H1 (cell line): ENCODE results near the gene ADCY5. TPM values are rescaled to one million over a fixed set of nuclear protein-coding genes. Genes with fewer than 3 reads are reported as not detected.

ENCODE experiments used
- CTCF ChIA-PET: fragments of 300-600 bp; sonication (Branson Sonifier 250); formaldehyde crosslinking; loops from one replicate; lab custom pipeline; 2021; ENCODE audit not compliant: partially characterized antibody; lab: Charles Lee
- POLR2A ChIA-PET: fragments of 300-600 bp; sonication (Branson Sonifier 250); formaldehyde crosslinking; loops from one replicate; lab custom pipeline; 2021; ENCODE audit warnings: inconsistent platforms; ENCODE audit not compliant: partially characterized antibody; lab: Charles Lee
- DNase-seq, 2 experiments: peaks; one replicate each; pipeline versions ENCODE4 v3.0.0 to v3.0.0-alpha.2; 2010 to 2022; ENCODE audit warnings: low spot score in 2 of 2, low read depth in 1 of 2, mixed read lengths in 1 of 2
- FAIRE-seq: peaks from 2 replicates; lab custom pipeline; 2011; peaks lifted over from hg19 to GRCh38; lab: Jason Lieb, UNC
- H2AFZ ChIP-seq: 2 replicates; pipeline ENCODE4 v1.8.1; 2012; ENCODE audit warnings: low read length, inconsistent platforms
- H2AK5ac ChIP-seq: 2 replicates; pipeline ENCODE4 v1.6.1; 2013; ENCODE audit warnings: low read depth, low read length
- H2BK120ac ChIP-seq: replicated peaks from 2 replicates; pipeline ENCODE3; 2013; ENCODE audit warnings: low read depth, low read length, inconsistent platforms
- H2BK12ac ChIP-seq: 2 replicates; pipeline ENCODE4 v1.6.1; 2013; ENCODE audit warnings: low read depth, low read length
- H2BK15ac ChIP-seq: 2 replicates; pipeline ENCODE4 v1.6.1; 2013; ENCODE audit warnings: low read length
- H2BK20ac ChIP-seq: 2 replicates; pipeline ENCODE4 v1.6.1; 2013; ENCODE audit warnings: low read length
- H2BK5ac ChIP-seq: 2 replicates; pipeline ENCODE4 v1.6.1; 2013; ENCODE audit warnings: low read depth, low read length
- H3K14ac ChIP-seq: 2 replicates; pipeline ENCODE4 v1.6.1; 2013; ENCODE audit warnings: inconsistent platforms; ENCODE audit not compliant: insufficient read length
- H3K18ac ChIP-seq: 2 replicates; pipeline ENCODE4 v1.6.1; 2013; ENCODE audit warnings: low read length; ENCODE audit errors: extremely low read depth
- H3K23ac ChIP-seq: 2 replicates; pipeline ENCODE4 v1.6.1; 2013; ENCODE audit warnings: inconsistent platforms; ENCODE audit not compliant: insufficient read length
- H3K23me2 ChIP-seq: 2 replicates; pipeline ENCODE4 v1.6.1; 2013; ENCODE audit warnings: low read depth, low read length
- H3K27ac ChIP-seq: 2 replicates; pipeline ENCODE4 v1.6.1; 2011; ENCODE audit warnings: low read depth, low read length, inconsistent platforms
- H3K27me3 ChIP-seq, 4 experiments: replicated peaks in 1 of 4; 1 replicate in 1 of 4; 2 replicates in 3 of 4; pipeline versions ENCODE4 v1.6.1 to v1.8.1; 2011 to 2013; ENCODE audit warnings: low read length in 3 of 4, mild to moderate bottlenecking in 3 of 4, inconsistent platforms in 2 of 4, mixed read lengths in 2 of 4, moderate library complexity in 1 of 4; ENCODE audit not compliant: control insufficient read depth in 3 of 4, insufficient read depth in 3 of 4; ENCODE audit errors: extremely low read depth in 1 of 4
- H3K36me3 ChIP-seq, 4 experiments: 2 replicates each; pipeline versions ENCODE4 v1.6.1 to v1.8.1; 2011 to 2013; ENCODE audit warnings: mild to moderate bottlenecking in 4 of 4, low read length in 3 of 4, moderate library complexity in 2 of 4, control low read depth in 1 of 4, inconsistent platforms in 1 of 4; ENCODE audit not compliant: insufficient read depth in 4 of 4, control insufficient read depth in 2 of 4
- H3K4ac ChIP-seq: replicated peaks from 2 replicates; pipeline ENCODE3; 2013; ENCODE audit warnings: low read length, low read depth, mixed read lengths, inconsistent platforms; ENCODE audit not compliant: insufficient read length
- H3K4me1 ChIP-seq, 4 experiments: replicated peaks in 1 of 4; 1 replicate in 1 of 4; 2 replicates in 3 of 4; pipeline versions ENCODE4 v1.6.1 to v1.8.1; 2011 to 2013; ENCODE audit warnings: low read length in 3 of 4, inconsistent platforms in 2 of 4, mixed read lengths in 1 of 4; ENCODE audit not compliant: insufficient read depth in 4 of 4, control insufficient read depth in 3 of 4
- H3K4me2 ChIP-seq, 2 experiments: 2 replicates each; pipeline versions ENCODE4 v1.6.1 to v1.8.1; 2011 to 2013; ENCODE audit warnings: low read depth in 2 of 2, low read length in 2 of 2, control low read depth in 1 of 2, inconsistent platforms in 1 of 2, mild to moderate bottlenecking in 1 of 2; ENCODE audit not compliant: insufficient read depth in 1 of 2
- H3K4me3 ChIP-seq, 4 experiments: fragments of 200-600, 300-600 bp in 1 of 4; sonication (generic), shearing (Covaris generic), sonication (Bioruptor Twin) in 1 of 4; 2 replicates each; pipeline versions ENCODE4 v1.5.1 to v1.8.1; 2011 to 2016; ENCODE audit warnings: low read length in 4 of 4, low read depth in 3 of 4, control low read depth in 2 of 4, inconsistent platforms in 2 of 4, mild to moderate bottlenecking in 2 of 4, mixed read lengths in 1 of 4, moderate library complexity in 1 of 4; ENCODE audit not compliant: insufficient read depth in 2 of 4; ENCODE audit errors: extremely low read depth in 1 of 4
- H3K56ac ChIP-seq: replicated peaks from 2 replicates; pipeline ENCODE3; 2013; ENCODE audit warnings: low read depth, mild to moderate bottlenecking, mixed read lengths, low read length, inconsistent platforms; ENCODE audit not compliant: insufficient read length
- H3K79me1 ChIP-seq: 2 replicates; pipeline ENCODE4 v1.6.1; 2013; ENCODE audit warnings: low read depth, low read length, control low read depth
- H3K79me2 ChIP-seq, 2 experiments: 2 replicates each; pipeline versions ENCODE4 v1.6.1 to v1.8.1; 2012 to 2013; ENCODE audit warnings: low read length in 2 of 2, mild to moderate bottlenecking in 2 of 2, inconsistent platforms in 1 of 2; ENCODE audit not compliant: insufficient read depth in 2 of 2, control insufficient read depth in 1 of 2
- H3K9ac ChIP-seq, 4 experiments: replicated peaks in 1 of 4; 1 replicate in 1 of 4; 2 replicates in 3 of 4; pipeline versions ENCODE4 v1.6.1 to v1.8.1; 2011 to 2013; ENCODE audit warnings: low read depth in 3 of 4, low read length in 3 of 4, control low read depth in 2 of 4, mild to moderate bottlenecking in 2 of 4, moderate library complexity in 2 of 4, inconsistent platforms in 1 of 4; ENCODE audit errors: extremely low read depth in 1 of 4
- H3K9me3 ChIP-seq, 2 experiments: 2 replicates each; pipeline versions ENCODE4 v1.6.1 to v1.8.1; 2012 to 2013; ENCODE audit warnings: mild to moderate bottlenecking in 2 of 2, moderate library complexity in 2 of 2, control low read depth in 1 of 2, inconsistent platforms in 1 of 2, low read depth in 1 of 2, low read length in 1 of 2, mixed read lengths in 1 of 2; ENCODE audit not compliant: insufficient read depth in 2 of 2
- H4K20me1 ChIP-seq, 2 experiments: replicated peaks in 1 of 2; 2 replicates each; pipeline versions ENCODE3 to v1.8.1; 2011 to 2013; ENCODE audit warnings: inconsistent platforms in 2 of 2, low read length in 2 of 2, mild to moderate bottlenecking in 1 of 2; ENCODE audit not compliant: insufficient read depth in 2 of 2, control insufficient read depth in 1 of 2
- H4K5ac ChIP-seq: 2 replicates; pipeline ENCODE4 v1.6.1; 2013; ENCODE audit warnings: low read length, low read depth, mixed read lengths, inconsistent platforms; ENCODE audit not compliant: insufficient read length
- H4K8ac ChIP-seq: 2 replicates; pipeline ENCODE4 v1.8.0; 2013; ENCODE audit warnings: mild to moderate bottlenecking, moderate library complexity, low read length, inconsistent platforms; ENCODE audit not compliant: insufficient read depth; ENCODE audit errors: extremely low read depth
- H4K91ac ChIP-seq: replicated peaks from 2 replicates; pipeline ENCODE3; 2013; ENCODE audit warnings: low read length, mixed read lengths, inconsistent platforms; ENCODE audit not compliant: insufficient read length
- BRCA1 ChIP-seq: IDR thresholded peaks from 2 replicates; pipeline ENCODE4 v1.6.1; 2012; ENCODE audit warnings: low read depth, low read length, improper control_type of control experiment
- CEBPB ChIP-seq: IDR thresholded peaks from 2 replicates; pipeline ENCODE4 v1.6.1; 2012; ENCODE audit warnings: low read depth, low read length
- CHD1 ChIP-seq: IDR thresholded peaks from 2 replicates; pipeline ENCODE4 v1.6.1; 2012; ENCODE audit warnings: low read depth, low read length, improper control_type of control experiment
- CTBP2 ChIP-seq: IDR thresholded peaks from 2 replicates; pipeline ENCODE4 v1.7.0; 2011; ENCODE audit warnings: borderline replicate concordance, mild to moderate bottlenecking, moderate library complexity, mixed read lengths, low read length; ENCODE audit not compliant: insufficient read depth, insufficient read length
- HDAC2 ChIP-seq, 2 experiments: fragments of 300-600 bp in 1 of 2; sonication (generic) in 1 of 2; IDR thresholded peaks; 2 replicates each; pipeline ENCODE4 v1.6.1; 2011 to 2012; ENCODE audit warnings: low read depth in 2 of 2, low read length in 2 of 2, mild to moderate bottlenecking in 2 of 2, moderate library complexity in 2 of 2, borderline replicate concordance in 1 of 2, inconsistent platforms in 1 of 2
- KDM5A ChIP-seq: fragments of 200-600 bp; IDR thresholded peaks from 2 replicates; pipeline ENCODE4 v1.7.1; 2012; ENCODE audit warnings: mild to moderate bottlenecking, low read length, inconsistent platforms, mixed read lengths
- POLR2A ChIP-seq, 2 experiments: IDR thresholded peaks; 1 replicate in 1 of 2; 2 replicates in 1 of 2; pipeline ENCODE4 v1.6.1; 2011; ENCODE audit warnings: low read depth in 2 of 2, low read length in 2 of 2, mild to moderate bottlenecking in 2 of 2; ENCODE audit errors: control extremely low read depth in 1 of 2
- RBBP5 ChIP-seq: IDR thresholded peaks from 2 replicates; pipeline ENCODE4 v1.7.1; 2012; ENCODE audit warnings: low read depth, mild to moderate bottlenecking, inconsistent platforms, low read length, moderate library complexity, borderline replicate concordance
- SIN3A ChIP-seq, 2 experiments: IDR thresholded peaks in 1 of 2; conservative IDR thresholded peaks in 1 of 2; 2 replicates each; pipeline ENCODE4 v1.6.1; 2011 to 2012; ENCODE audit warnings: low read length in 2 of 2, improper control_type of control experiment in 1 of 2, low read depth in 1 of 2, mild to moderate bottlenecking in 1 of 2
- SP2 ChIP-seq: IDR thresholded peaks from 2 replicates; pipeline ENCODE4 v1.6.1; 2012; ENCODE audit warnings: mild to moderate bottlenecking, low read length, inconsistent platforms
- TEAD4 ChIP-seq: IDR thresholded peaks from 2 replicates; pipeline ENCODE4 v1.6.1; 2012; ENCODE audit warnings: low read depth, low read length, inconsistent platforms, mixed read lengths
- WGBS, 2 experiments: shearing (Covaris generic) in 1 of 2; methylation state at CpG; one replicate each; pipeline versions ENCODE4 v1.1.6 to v1.1.7; 2013 to 2015; ENCODE audit warnings: low lambda C conversion rate in 2 of 2, mixed read lengths in 2 of 2, inconsistent platforms in 1 of 2, low coverage in 1 of 2, missing lambda C conversion rate in 1 of 2; ENCODE audit not compliant: insufficient replicate concordance in 2 of 2, insufficient coverage in 1 of 2, insufficient read length in 1 of 2; ENCODE audit errors: extremely low coverage in 1 of 2, missing lambda C conversion rate in 1 of 2; 5-methylcytosine and 5-hydroxymethylcytosine counted together
- polyA plus RNA-seq, 7 experiments: library from polyadenylated mRNA; depleted of rRNA in 3 of 7; stranded (reverse) in 5 of 7; unstranded in 2 of 7; fragments of >200 nt in 5 of 7; fragments of 200-250 nt in 2 of 7; gene quantifications; 1 replicate in 5 of 7; 2 replicates in 1 of 7; 4 replicates in 1 of 7; pipeline versions ENCODE4 v1.2.1 to v1.2.3, GENCODE V29; 2011 to 2013; ENCODE audit warnings: missing spikeins in 2 of 7, mixed read lengths in 2 of 7
- total RNA-seq: library from RNA; stranded (reverse); fragmentation: NEBNext Ultra II Directional; extraction: Animal tissue kit (Norgen Biotek cat#: 25700); gene quantifications from 2 replicates; pipeline ENCODE4 v1.2.1, GENCODE V29; 2021
- TF ChIP-seq, protein P1 (sequence below): IDR thresholded peaks from 2 replicates; pipeline ENCODE4 v1.6.1; 2012; ENCODE audit warnings: low read length, inconsistent platforms
- TF ChIP-seq, protein P2 (sequence below): IDR thresholded peaks from 2 replicates; pipeline ENCODE4 v1.6.1; 2012; ENCODE audit warnings: inconsistent platforms

Gene ADCY5
- total and polyA plus RNA-seq, 2 of the 8 experiments (the other 6 are each of a cell fraction or from before 2014, with no cell fraction given): 18.9 to 40.8 TPM

DNA sequence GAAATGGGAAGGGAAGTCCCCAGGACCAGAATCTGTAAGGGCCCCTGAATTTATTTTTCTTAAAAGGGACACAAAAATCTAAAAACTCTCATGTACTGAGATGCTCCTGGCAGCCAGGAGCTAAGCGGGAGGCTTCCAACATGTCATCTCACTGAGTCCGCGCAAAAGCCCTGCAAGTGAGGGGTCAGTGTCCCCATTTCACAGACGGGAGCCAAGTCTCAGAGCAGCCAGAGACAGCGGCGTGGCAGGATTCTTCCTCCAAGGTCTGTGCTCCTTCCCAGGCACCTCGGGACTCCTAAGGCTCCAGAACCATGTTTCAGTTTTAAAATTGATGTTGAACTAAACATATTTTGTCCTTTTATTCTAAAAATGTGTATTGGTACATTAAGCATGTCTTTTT is 114.8 kb downstream of the ADCY5 start:
- no peaks in the 10 kb centered on the region for H3K9me3 ChIP-seq
- no peak overlapping the region for H2AK5ac ChIP-seq
- ChIA-PET CTCF (interaction anchor here (0.9 to 22.2 kb wide), 8 partner anchors 19 to 429 kb away, joined by 3 to 245 read pairs (median 6); no protein-coding TSS in a partner anchor), POLR2A (no interaction called here)
- no peak overlapping the region for H4K8ac ChIP-seq
- H3K23me2 ChIP-seq: no peaks in the 10 kb centered on the region
- H3K23ac ChIP-seq: no peak overlapping the region
- no peak overlapping the region for H2BK20ac ChIP-seq
- H4K20me1 ChIP-seq: no peaks in the 10 kb centered on the region
- H3K4me3 ChIP-seq: no peak overlapping the region
- no peak overlapping the region for H4K91ac ChIP-seq
- no peak overlapping the region for H3K14ac ChIP-seq
- no peak overlapping the region for H3K9ac ChIP-seq
- H2BK12ac ChIP-seq: no peak overlapping the region
- H3K79me2 ChIP-seq: no peaks in the 10 kb centered on the region
- no peak overlapping the region for H3K18ac ChIP-seq
- no peaks in the 10 kb centered on the region for H3K36me3 ChIP-seq
- H3K4ac ChIP-seq: no peak overlapping the region
- H2AFZ ChIP-seq: no peak overlapping the region
- no peaks in the 10 kb centered on the region for H3K79me1 ChIP-seq
- no peak overlapping the region for H3K4me2 ChIP-seq
- WGBS, 2 experiments: 92% methylated on average over 7 of the region's 7 CpGs; no CpG with 5 or more reads in 1 of the 2 experiments
- no peaks in the 10 kb centered on the region for H3K27me3 ChIP-seq
- peak overlapping the region; percentile 25 for H4K5ac ChIP-seq
- H2BK5ac ChIP-seq: no peak overlapping the region
- H2BK120ac ChIP-seq: no peak overlapping the region
- no peak overlapping the region for H2BK15ac ChIP-seq
- DNase-seq: no peak
- peaks cover 0 to 3% (median 1%) of the 10 kb centered on the region in 4 experiments; a peak in 2 of 7 replicates for H3K4me1 ChIP-seq
- no peak for FAIRE-seq
- no peak overlapping the region for H3K56ac ChIP-seq
- no peak overlapping the region for H3K27ac ChIP-seq
- TF ChIP-seq BRCA1: no peak
- no peak for TF ChIP-seq TEAD4
- no peak for TF ChIP-seq KDM5A
- TF ChIP-seq SP2: no peak
- TF ChIP-seq, protein P1, sequence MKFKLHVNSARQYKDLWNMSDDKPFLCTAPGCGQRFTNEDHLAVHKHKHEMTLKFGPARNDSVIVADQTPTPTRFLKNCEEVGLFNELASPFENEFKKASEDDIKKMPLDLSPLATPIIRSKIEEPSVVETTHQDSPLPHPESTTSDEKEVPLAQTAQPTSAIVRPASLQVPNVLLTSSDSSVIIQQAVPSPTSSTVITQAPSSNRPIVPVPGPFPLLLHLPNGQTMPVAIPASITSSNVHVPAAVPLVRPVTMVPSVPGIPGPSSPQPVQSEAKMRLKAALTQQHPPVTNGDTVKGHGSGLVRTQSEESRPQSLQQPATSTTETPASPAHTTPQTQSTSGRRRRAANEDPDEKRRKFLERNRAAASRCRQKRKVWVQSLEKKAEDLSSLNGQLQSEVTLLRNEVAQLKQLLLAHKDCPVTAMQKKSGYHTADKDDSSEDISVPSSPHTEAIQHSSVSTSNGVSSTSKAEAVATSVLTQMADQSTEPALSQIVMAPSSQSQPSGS: no peak
- no peak for TF ChIP-seq HDAC2 (IDR thresholded peaks at IDR 0.05; ENCODE audit: borderline replicate concordance in 1 of 2, low read depth in 2 of 2, low read length in 2 of 2)
- no peak for TF ChIP-seq RBBP5
- TF ChIP-seq, protein P2, sequence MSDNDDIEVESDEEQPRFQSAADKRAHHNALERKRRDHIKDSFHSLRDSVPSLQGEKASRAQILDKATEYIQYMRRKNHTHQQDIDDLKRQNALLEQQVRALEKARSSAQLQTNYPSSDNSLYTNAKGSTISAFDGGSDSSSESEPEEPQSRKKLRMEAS: no peak
- TF ChIP-seq CTBP2: no peak
- TF ChIP-seq CHD1: no peak
- no peak for TF ChIP-seq POLR2A (IDR thresholded peaks at IDR 0.05; ENCODE audit: control extremely low read depth in 1 of 2, low read depth in 2 of 2, low read length in 2 of 2)
- no peak for TF ChIP-seq SIN3A (conservative IDR thresholded peaks at IDR 0.05 in 1 of 2, IDR thresholded peaks at IDR 0.05 in 1 of 2; ENCODE audit: low read depth in 1 of 2, low read length in 2 of 2)
- TF ChIP-seq CEBPB: no peak
